Frontal cortex (tissue), 4 donors: ENCODE results near the gene TLDC2. TPM values are rescaled to one million over a fixed set of nuclear protein-coding genes. Genes with fewer than 3 reads are reported as not detected.
"Not testable (repeated sequence)": the region's sequence is repeated elsewhere in the genome, so short reads cannot be mapped to it uniquely, and the experiment has no call there.

Experiments
- DNase-seq, 2 donors: peaks; one replicate each; pipeline ENCODE4 v3.0.0; 2012; ENCODE audit warnings: low spot score in 2 of 2
- FAIRE-seq: peaks from 2 replicates; lab custom pipeline; 2012; peaks lifted over from hg19 to GRCh38; lab: Jason Lieb, UNC
- total RNA-seq: library from RNA; depleted of rRNA; stranded (reverse); fragments of >200 nt; gene quantifications from one replicate; pipeline ENCODE4 v1.2.3, GENCODE V29; 2014
- donor health status: control.
- donor health status: control.
- donor health status: control.

TLDC2 gene
- total RNA-seq, 1 donor from 2014 or later, result under 0.01 TPM

- FAIRE-seq (no peak), DNase-seq (no peak)
Measured at GRCh38 chr20:36865861-36866149, 10.1 kb upstream of the TLDC2 start.

DNA sequence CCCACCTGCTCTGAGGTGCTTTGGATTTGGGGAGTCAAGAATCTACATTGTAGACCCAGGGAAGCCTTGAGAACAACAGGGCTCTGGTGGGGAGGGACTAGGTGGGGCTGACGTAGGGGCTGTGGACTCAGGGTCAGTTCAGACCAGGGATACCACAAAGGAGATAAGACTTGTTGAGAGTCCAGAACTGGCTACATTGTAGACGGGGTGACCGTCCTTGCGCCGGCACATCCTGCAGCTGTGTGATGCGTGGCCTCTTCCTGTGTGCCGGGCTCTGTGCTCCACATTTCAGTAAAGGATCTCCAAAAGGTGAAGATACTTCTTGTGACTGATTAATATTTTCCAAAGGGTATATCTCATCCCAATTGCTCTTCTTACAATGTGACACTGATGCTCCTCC lies 9.8 kb upstream of the TLDC2 start:
- FAIRE-seq, result no peak
- DNase-seq, result no peak

DNA sequence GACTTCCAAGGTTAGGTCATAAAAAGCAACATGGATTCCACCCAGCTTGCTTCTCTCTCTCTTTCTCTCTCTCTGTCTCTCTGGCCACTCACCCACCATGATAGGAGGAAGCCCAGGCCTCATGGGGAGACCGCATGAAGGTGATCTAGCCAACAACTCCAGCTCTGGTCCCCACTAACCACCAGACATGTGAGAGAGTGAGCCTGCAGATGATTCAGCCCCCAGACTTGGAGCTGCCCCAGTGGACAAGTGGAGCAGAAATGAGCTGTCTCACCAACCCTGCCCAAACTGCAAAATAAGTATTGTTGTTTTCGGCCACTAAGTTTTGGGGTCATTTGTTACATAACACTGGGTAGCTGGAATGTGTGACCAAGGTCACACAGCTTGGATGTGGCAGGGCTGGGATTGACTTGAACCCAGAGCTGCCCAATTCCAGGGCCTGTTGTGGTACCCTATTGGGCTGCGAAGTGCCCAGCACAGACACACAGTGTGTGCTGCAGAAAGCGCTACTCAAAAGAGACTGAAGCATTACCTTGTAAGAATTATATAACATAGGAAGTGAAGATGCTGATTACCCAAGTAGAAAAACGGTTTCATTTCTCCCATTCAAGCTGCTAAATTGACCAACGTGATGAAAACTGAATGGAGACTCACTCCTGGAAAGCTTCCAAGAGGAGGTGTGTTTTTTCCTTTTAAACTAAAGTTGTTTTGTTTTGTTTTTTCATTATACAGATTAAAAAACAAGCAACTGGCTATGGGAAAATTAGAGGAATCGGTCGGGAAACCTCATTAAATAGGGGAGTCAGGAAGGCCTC lies 9.1 kb upstream of the TLDC2 start:
- DNase-seq (no peak), FAIRE-seq (no peak)

- DNase-seq (no peak), FAIRE-seq (no peak)
Measured at GRCh38 chr20:36871640-36872570, 4.0 kb upstream of the TLDC2 start.

- FAIRE-seq, result no peak
- DNase-seq, result no peak
Measured at GRCh38 chr20:36872852-36873251, 3.1 kb upstream of the TLDC2 start.

- FAIRE-seq, result no peak
- no peak for DNase-seq
Measured at GRCh38 chr20:36873498-36874189, 2.3 kb upstream of the TLDC2 start.

DNA sequence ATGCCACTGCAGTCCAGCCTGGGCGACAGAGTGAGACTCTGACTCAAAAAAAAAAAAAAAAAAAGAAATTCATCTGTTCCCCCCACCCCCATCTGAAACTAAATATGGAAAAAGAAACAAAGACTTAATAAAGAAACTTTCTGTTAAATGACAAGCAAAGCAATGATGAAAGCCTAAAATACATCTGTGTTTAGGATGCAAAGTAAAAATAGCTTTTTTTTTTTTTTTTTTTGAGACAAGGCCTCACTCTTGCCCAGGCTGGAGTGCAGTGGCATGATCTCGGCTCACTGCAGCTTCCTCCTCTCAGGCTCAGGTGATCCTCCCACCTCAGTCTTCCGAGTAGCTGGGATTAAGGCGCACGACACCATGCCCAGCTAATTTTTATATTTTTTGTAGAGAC lies 845 bp upstream of the TLDC2 start:
- FAIRE-seq, DNase-seq: not testable (repeated sequence)

DNA sequence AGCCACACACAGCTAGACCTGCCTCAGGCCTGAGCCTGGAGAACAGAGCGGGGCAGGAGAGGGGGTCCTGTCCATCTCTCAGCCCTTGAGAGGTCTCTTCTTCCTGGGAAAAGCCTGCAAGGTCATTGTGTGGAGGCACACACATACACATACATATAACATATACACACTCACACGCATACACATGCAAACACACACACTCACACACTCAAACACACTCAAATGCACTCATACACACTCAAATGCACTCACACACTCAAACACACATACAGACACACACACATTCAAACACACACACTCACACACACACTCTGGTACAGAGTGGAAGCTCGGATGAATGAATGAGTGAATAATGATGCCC lies 515 bp downstream of the TLDC2 start:
- FAIRE-seq, result no peak
- DNase-seq, result no peak

- FAIRE-seq (no peak), DNase-seq (no peak)
Measured at GRCh38 chr20:36878941-36879340, 3.0 kb downstream of the TLDC2 start.

- FAIRE-seq (no peak), DNase-seq (no peak)
Measured at GRCh38 chr20:36880741-36881250, 4.9 kb downstream of the TLDC2 start.

- FAIRE-seq, result no peak
- no peak for DNase-seq
Measured at GRCh38 chr20:36881331-36881730, 5.4 kb downstream of the TLDC2 start.

- no peak for DNase-seq
- no peak for FAIRE-seq
Measured at GRCh38 chr20:36881888-36882287, 6.0 kb downstream of the TLDC2 start.

GRCh38 chr20:36883977-36884535 lies 8.1 kb downstream of the TLDC2 start:
- FAIRE-seq (no peak), DNase-seq (no peak)

- DNase-seq (no peak), FAIRE-seq (no peak)
Measured at GRCh38 chr20:36885356-36885755, 9.4 kb downstream of the TLDC2 start.

GRCh38 chr20:36886859-36887751 lies 11.2 kb downstream of the TLDC2 start:
- peak; percentile 59 to 83 for DNase-seq

DNA sequence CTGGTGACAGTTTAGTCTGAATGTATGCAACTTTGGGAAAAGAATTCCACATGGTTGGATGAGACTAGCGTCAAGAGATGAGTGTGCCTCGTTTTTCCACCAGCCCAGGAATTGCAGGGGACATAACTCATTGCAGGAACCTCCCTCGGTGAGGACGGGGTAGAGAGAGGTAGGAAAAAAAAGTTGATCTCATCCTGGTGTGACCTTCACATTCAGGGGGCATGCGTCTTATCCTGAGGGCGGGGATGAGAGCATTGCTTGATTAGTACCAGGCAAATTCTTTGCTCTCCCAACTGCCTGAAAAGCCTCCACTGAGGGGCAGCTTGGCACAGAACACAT lies 11.8 kb downstream of the TLDC2 start:
- FAIRE-seq, result no peak
- no peak for DNase-seq

More at GRCh38 chr20:36886859-36887751, 11.2 kb downstream of the TLDC2 start:
- no peak for FAIRE-seq

- FAIRE-seq, result no peak
- no peak for DNase-seq
Measured at GRCh38 chr20:36888880-36889516, 13.1 kb downstream of the TLDC2 start.

GRCh38 chr20:36890586-36890985 lies 14.6 kb downstream of the TLDC2 start:
- no peak for FAIRE-seq
- no peak for DNase-seq

- no peak for DNase-seq
- no peak for FAIRE-seq
Measured at GRCh38 chr20:36891211-36891610, 15.3 kb downstream of the TLDC2 start.
